Measurements from ENCODE around the gene ADGRG1.

Gene ADGRG1

GRCh38 chr16:57664662-57665025 lies 36.2 kb downstream of the ADGRG1 start:
- TF ChIP-seq, protein P1, sequence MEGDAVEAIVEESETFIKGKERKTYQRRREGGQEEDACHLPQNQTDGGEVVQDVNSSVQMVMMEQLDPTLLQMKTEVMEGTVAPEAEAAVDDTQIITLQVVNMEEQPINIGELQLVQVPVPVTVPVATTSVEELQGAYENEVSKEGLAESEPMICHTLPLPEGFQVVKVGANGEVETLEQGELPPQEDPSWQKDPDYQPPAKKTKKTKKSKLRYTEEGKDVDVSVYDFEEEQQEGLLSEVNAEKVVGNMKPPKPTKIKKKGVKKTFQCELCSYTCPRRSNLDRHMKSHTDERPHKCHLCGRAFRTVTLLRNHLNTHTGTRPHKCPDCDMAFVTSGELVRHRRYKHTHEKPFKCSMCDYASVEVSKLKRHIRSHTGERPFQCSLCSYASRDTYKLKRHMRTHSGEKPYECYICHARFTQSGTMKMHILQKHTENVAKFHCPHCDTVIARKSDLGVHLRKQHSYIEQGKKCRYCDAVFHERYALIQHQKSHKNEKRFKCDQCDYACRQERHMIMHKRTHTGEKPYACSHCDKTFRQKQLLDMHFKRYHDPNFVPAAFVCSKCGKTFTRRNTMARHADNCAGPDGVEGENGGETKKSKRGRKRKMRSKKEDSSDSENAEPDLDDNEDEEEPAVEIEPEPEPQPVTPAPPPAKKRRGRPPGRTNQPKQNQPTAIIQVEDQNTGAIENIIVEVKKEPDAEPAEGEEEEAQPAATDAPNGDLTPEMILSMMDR (IDR thresholded peaks at IDR 0.05; ENCODE audit: insufficient read depth, missing control alignments), result no peak
- DNase-seq (ENCODE audit: insufficient read length, low spot score), result no peak
- FAIRE-seq, result no peak

GRCh38 chr16:57665541-57665940 lies 37.1 kb downstream of the ADGRG1 start:
- TF ChIP-seq, protein P1 (IDR thresholded peaks at IDR 0.05; ENCODE audit: insufficient read depth, missing control alignments), result no peak
- FAIRE-seq, result no peak
- DNase-seq (ENCODE audit: insufficient read length, low spot score), result no peak

- TF ChIP-seq, protein P1 (IDR thresholded peaks at IDR 0.05; ENCODE audit: insufficient read depth, missing control alignments), result no peak
- FAIRE-seq (no peak), DNase-seq (ENCODE audit: insufficient read length, low spot score) (no peak)
Measured at GRCh38 chr16:57666353-57667047, 38.1 kb downstream of the ADGRG1 start.

- TF ChIP-seq, protein P1 (IDR thresholded peaks at IDR 0.05; ENCODE audit: insufficient read depth, missing control alignments), result no peak
- DNase-seq (ENCODE audit: insufficient read length, low spot score) (no peak), FAIRE-seq (no peak)
Measured at GRCh38 chr16:57667048-57667525, 38.7 kb downstream of the ADGRG1 start.

GRCh38 chr16:57667526-57668262 lies 39.3 kb downstream of the ADGRG1 start:
- TF ChIP-seq, protein P1 (IDR thresholded peaks at IDR 0.05; ENCODE audit: insufficient read depth, missing control alignments), result no peak
- FAIRE-seq (no peak), DNase-seq (ENCODE audit: insufficient read length, low spot score) (no peak)

DNA sequence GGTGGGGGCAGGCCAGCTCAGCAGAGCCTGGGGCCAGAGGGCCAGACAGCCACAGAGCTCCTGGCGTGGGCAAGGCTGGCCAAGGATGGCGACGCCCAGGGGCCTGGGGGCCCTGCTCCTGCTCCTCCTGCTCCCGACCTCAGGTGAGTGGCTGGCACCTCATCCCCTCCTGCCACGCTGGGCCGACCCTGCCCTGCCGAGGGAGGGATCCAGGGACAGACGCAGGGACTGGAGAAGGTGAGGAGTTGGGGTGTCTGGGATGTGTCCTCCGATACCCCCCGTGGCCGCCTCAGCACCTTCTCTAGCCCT lies 39.8 kb downstream of the ADGRG1 start, which contains the start of gene ADGRG3:
Gene ADGRG3 (plus strand): TSS at position 44 of the 309 bp plus-strand sequence. CDS start 42 bp downstream, at position 86.
- FAIRE-seq (no peak), DNase-seq (ENCODE audit: insufficient read length, low spot score) (no peak)
- TF ChIP-seq, protein P1 (IDR thresholded peaks at IDR 0.05; ENCODE audit: insufficient read depth, missing control alignments), result no peak

All from D721Med (cell line).